HepG2 (cell line): ENCODE measurements around the gene COX4I2. TPM values are rescaled to one million over a fixed set of nuclear protein-coding genes. Genes with fewer than 3 reads are reported as not detected.
A peak's percentile ranks its signal among the peaks of the same experiment; 100 is the strongest.

Experiments
- SOX6 ChIP-seq, 2 experiments: fragments of 450-650 bp in 1 of 2; sonication (generic) in 1 of 2; formaldehyde crosslinking in 1 of 2; IDR thresholded peaks; 2 replicates each; pipeline versions ENCODE4 v1.4.0 to v1.6.1; 2017 to 2020; ENCODE audit warnings: antibody characterized with exemption in 1 of 2, mild to moderate bottlenecking in 1 of 2, missing genetic modification reagents in 1 of 2
- SYNCRIP ChIP-seq: fragments of 200-400 bp; formaldehyde crosslinking; IDR thresholded peaks from 2 replicates; pipeline ENCODE4 v1.6.1; 2018; ENCODE audit warnings: mild to moderate bottlenecking, low read depth, low read length; ENCODE audit not compliant: insufficient read depth
- TARDBP ChIP-seq: sonication (generic); formaldehyde crosslinking; IDR thresholded peaks from 2 replicates; pipeline ENCODE4 v1.8.0; 2022; ENCODE audit warnings: mild to moderate bottlenecking, missing genetic modification reagents
- ZNF609 ChIP-seq: sonication (generic); formaldehyde crosslinking; IDR thresholded peaks from 2 replicates; pipeline ENCODE4 v1.4.0; 2020; ENCODE audit warnings: mild to moderate bottlenecking, missing genetic modification reagents, borderline replicate concordance
- ZNF746 ChIP-seq: sonication (generic); formaldehyde crosslinking; IDR thresholded peaks from 2 replicates; pipeline ENCODE4 v1.8.0; 2022; ENCODE audit warnings: mild to moderate bottlenecking, missing genetic modification reagents
- polyA plus RNA-seq, 8 experiments: library from polyadenylated mRNA; depleted of rRNA in 3 of 8; stranded (reverse) in 7 of 8; unstranded in 1 of 8; fragments of >200 nt; fragmentation: Illumina TruSeq in 4 of 8; extraction: Trizol in 4 of 8; gene quantifications; 2 replicates each; pipeline versions ENCODE4 v1.2.1 to v1.2.3, GENCODE V29; 2011 to 2016; ENCODE audit warnings: low read depth in 4 of 8, missing spikeins in 1 of 8, mixed read lengths in 1 of 8; ENCODE audit not compliant: insufficient read depth in 1 of 8
- total RNA-seq, 5 experiments: library from RNA; depleted of rRNA; stranded (reverse); fragments of >200 nt; fragmentation: Illumina TruSeq; extraction: Trizol; gene quantifications; 2 replicates each; pipeline ENCODE4 v1.2.3, GENCODE V29; 2016; ENCODE audit warnings: low read depth in 1 of 5
- TF ChIP-seq, protein P1 (sequence below): sonication (generic); formaldehyde crosslinking; IDR thresholded peaks from 2 replicates; pipeline ENCODE4 v1.5.1; 2020; ENCODE audit warnings: mild to moderate bottlenecking, missing genetic modification reagents
- TF ChIP-seq, protein P2 (sequence below): sonication (generic); formaldehyde crosslinking; conservative IDR thresholded peaks from 2 replicates; pipeline ENCODE4 v1.4.0; 2020; ENCODE audit warnings: missing genetic modification reagents
- TF ChIP-seq, protein P3 (sequence below): sonication (generic); formaldehyde crosslinking; IDR thresholded peaks from 2 replicates; pipeline ENCODE4 v1.5.1; 2020; ENCODE audit warnings: mild to moderate bottlenecking, missing genetic modification reagents, borderline replicate concordance
- TF ChIP-seq, protein P4 (sequence below): sonication (generic); formaldehyde crosslinking; IDR thresholded peaks from 2 replicates; pipeline ENCODE4 v1.5.0; 2020; ENCODE audit warnings: missing genetic modification reagents

The COX4I2 gene
- total and polyA plus RNA-seq, 2 of the 13 experiments (the other 11 are each of a cell fraction or from before 2014, with no cell fraction given), result 1.1 TPM; not detected in 1

DNA sequence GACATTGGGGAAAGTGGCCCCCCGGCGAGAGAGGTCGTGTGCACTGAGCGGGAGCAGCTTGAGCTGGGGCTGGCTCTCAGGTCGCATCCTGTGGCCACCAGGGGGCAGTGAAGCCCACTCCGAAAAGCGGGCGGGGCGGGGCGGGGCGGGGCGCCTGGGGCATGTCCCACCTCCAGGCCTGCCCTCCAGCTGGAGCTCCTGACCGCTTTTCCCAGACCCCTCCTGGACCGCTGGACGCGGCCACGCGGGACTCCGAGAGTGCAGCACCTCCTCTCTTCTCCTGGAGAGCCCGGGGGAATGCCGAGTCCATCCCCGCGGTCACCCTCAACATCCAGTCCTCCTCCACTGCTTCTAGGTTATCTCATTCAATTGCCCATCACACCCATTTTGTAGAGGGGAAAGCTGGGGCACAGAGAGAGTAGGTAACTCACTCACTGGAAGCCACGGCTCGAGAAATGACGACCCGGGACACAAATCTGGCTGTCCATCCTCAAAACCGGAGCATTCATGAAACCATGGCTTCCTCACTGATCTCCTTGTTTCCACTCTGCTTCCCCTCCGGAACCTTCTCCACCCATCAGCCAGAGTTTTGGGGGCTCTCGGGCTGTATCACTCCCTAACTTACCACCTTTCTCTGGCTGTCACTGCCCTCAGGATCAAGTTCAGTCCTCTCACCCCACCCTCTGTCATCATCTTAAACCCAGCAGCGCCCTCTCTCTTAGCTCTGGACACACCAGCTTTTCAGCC is 24.1 kb downstream of the COX4I2 start (continued):
- TF ChIP-seq SYNCRIP, result no peak
- TF ChIP-seq, protein P1, sequence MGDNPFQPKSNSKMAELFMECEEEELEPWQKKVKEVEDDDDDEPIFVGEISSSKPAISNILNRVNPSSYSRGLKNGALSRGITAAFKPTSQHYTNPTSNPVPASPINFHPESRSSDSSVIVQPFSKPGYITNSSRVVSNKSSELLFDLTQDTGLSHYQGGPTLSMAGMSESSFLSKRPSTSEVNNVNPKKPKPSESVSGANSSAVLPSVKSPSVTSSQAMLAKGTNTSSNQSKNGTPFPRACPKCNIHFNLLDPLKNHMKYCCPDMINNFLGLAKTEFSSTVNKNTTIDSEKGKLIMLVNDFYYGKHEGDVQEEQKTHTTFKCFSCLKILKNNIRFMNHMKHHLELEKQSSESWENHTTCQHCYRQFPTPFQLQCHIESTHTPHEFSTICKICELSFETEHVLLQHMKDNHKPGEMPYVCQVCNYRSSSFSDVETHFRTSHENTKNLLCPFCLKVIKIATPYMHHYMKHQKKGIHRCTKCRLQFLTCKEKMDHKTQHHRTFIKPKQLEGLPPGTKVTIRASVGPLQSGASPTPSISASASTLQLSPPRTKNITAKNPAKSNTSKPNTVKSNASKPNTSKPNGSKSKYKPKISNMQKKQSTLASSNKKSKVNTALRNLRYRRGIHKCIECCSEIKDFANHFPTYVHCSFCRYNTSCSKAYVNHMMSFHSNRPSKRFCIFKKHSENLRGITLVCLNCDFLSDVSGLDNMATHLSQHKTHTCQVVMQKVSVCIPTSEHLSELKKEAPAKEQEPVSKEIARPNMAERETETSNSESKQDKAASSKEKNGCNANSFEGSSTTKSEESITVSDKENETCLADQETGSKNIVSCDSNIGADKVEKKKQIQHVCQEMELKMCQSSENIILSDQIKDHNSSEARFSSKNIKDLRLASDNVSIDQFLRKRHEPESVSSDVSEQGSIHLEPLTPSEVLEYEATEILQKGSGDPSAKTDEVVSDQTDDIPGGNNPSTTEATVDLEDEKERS (CRISPR knock-in tag), result peak; percentile 37
- peak; percentile 76 for TF ChIP-seq TARDBP (CRISPR knock-in tag)
- TF ChIP-seq, protein P2, sequence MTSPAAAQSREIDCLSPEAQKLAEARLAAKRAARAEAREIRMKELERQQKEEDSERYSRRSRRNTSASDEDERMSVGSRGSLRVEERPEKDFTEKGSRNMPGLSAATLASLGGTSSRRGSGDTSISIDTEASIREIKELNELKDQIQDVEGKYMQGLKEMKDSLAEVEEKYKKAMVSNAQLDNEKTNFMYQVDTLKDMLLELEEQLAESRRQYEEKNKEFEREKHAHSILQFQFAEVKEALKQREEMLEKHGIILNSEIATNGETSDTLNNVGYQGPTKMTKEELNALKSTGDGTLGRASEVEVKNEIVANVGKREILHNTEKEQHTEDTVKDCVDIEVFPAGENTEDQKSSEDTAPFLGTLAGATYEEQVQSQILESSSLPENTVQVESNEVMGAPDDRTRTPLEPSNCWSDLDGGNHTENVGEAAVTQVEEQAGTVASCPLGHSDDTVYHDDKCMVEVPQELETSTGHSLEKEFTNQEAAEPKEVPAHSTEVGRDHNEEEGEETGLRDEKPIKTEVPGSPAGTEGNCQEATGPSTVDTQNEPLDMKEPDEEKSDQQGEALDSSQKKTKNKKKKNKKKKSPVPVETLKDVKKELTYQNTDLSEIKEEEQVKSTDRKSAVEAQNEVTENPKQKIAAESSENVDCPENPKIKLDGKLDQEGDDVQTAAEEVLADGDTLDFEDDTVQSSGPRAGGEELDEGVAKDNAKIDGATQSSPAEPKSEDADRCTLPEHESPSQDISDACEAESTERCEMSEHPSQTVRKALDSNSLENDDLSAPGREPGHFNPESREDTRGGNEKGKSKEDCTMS (CRISPR knock-in tag), result no peak
- TF ChIP-seq, protein P3, sequence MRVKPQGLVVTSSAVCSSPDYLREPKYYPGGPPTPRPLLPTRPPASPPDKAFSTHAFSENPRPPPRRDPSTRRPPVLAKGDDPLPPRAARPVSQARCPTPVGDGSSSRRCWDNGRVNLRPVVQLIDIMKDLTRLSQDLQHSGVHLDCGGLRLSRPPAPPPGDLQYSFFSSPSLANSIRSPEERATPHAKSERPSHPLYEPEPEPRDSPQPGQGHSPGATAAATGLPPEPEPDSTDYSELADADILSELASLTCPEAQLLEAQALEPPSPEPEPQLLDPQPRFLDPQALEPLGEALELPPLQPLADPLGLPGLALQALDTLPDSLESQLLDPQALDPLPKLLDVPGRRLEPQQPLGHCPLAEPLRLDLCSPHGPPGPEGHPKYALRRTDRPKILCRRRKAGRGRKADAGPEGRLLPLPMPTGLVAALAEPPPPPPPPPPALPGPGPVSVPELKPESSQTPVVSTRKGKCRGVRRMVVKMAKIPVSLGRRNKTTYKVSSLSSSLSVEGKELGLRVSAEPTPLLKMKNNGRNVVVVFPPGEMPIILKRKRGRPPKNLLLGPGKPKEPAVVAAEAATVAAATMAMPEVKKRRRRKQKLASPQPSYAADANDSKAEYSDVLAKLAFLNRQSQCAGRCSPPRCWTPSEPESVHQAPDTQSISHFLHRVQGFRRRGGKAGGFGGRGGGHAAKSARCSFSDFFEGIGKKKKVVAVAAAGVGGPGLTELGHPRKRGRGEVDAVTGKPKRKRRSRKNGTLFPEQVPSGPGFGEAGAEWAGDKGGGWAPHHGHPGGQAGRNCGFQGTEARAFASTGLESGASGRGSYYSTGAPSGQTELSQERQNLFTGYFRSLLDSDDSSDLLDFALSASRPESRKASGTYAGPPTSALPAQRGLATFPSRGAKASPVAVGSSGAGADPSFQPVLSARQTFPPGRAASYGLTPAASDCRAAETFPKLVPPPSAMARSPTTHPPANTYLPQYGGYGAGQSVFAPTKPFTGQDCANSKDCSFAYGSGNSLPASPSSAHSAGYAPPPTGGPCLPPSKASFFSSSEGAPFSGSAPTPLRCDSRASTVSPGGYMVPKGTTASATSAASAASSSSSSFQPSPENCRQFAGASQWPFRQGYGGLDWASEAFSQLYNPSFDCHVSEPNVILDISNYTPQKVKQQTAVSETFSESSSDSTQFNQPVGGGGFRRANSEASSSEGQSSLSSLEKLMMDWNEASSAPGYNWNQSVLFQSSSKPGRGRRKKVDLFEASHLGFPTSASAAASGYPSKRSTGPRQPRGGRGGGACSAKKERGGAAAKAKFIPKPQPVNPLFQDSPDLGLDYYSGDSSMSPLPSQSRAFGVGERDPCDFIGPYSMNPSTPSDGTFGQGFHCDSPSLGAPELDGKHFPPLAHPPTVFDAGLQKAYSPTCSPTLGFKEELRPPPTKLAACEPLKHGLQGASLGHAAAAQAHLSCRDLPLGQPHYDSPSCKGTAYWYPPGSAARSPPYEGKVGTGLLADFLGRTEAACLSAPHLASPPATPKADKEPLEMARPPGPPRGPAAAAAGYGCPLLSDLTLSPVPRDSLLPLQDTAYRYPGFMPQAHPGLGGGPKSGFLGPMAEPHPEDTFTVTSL (CRISPR knock-in tag), result peak; percentile 67
- peak; percentile 77 for TF ChIP-seq ZNF609 (CRISPR knock-in tag)
- peak; percentile 79; the same call in 1 of the 2 replicates for TF ChIP-seq ZNF746 (CRISPR knock-in tag)
- TF ChIP-seq SOX6 (IDR thresholded peaks at IDR 0.05), result no peak
- TF ChIP-seq SOX6 (CRISPR knock-in tag; IDR thresholded peaks at IDR 0.05), result peak; percentile 83
- TF ChIP-seq, protein P4, sequence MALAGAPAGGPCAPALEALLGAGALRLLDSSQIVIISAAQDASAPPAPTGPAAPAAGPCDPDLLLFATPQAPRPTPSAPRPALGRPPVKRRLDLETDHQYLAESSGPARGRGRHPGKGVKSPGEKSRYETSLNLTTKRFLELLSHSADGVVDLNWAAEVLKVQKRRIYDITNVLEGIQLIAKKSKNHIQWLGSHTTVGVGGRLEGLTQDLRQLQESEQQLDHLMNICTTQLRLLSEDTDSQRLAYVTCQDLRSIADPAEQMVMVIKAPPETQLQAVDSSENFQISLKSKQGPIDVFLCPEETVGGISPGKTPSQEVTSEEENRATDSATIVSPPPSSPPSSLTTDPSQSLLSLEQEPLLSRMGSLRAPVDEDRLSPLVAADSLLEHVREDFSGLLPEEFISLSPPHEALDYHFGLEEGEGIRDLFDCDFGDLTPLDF (CRISPR knock-in tag), result no peak
